ENCODE measurements around the gene TTN.

DNA sequence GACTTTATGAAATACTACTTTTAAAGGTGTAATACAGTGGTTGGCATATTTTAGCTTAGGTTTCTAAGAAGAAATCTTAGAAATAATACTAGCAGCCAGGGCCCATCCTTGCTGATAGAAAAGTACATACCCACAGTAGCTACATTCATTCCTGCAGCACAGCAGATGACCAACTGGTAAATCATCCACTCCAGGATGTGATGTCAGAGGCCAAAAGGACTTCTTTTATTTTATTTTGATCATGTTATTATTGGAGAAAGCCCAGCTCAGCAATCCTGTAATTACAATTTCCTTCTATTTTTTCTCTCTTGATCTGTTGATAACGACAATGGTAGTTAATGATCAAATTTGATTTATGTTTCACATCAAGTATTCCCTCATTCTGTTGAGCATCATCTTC lies 18.0 kb upstream of the TTN start:
- TF ChIP-seq POLR2A (IDR thresholded peaks at IDR 0.05; ENCODE audit: low read length) (no peak), GATA1 (IDR thresholded peaks at IDR 0.05; ENCODE audit: low read depth, low read length) (no peak)

Data from erythroblast (primary cell).